T-helper 9 cell (primary cell): ENCODE measurements around the gene VAX1.

Source experiments
- DNase-seq: peaks from one replicate; pipeline ENCODE4 v3.0.0-alpha.2; 2020

Gene VAX1

GRCh38 chr10:117163954-117164548, 26.0 kb upstream of the VAX1 start:
- DNase-seq = no peak

- DNase-seq = no peak
Observed at GRCh38 chr10:117163061-117163953, 25.2 kb upstream of the VAX1 start.

GRCh38 chr10:117162093-117163060, 24.3 kb upstream of the VAX1 start:
- DNase-seq = no peak

- DNase-seq = no peak
Observed at GRCh38 chr10:117161386-117162033, 23.4 kb upstream of the VAX1 start.

GRCh38 chr10:117160567-117160966, 22.5 kb upstream of the VAX1 start:
- no peak for DNase-seq

GRCh38 chr10:117159390-117159789, 21.3 kb upstream of the VAX1 start:
- DNase-seq = no peak

- no peak for DNase-seq
Observed at GRCh38 chr10:117158297-117158696, 20.2 kb upstream of the VAX1 start.

- no peak for DNase-seq
Observed at GRCh38 chr10:117152668-117153067, 14.6 kb upstream of the VAX1 start.

GRCh38 chr10:117148284-117148683, 10.2 kb upstream of the VAX1 start:
- no peak for DNase-seq

- DNase-seq = no peak
Observed at GRCh38 chr10:117145019-117145418, 6.9 kb upstream of the VAX1 start.

GRCh38 chr10:117143103-117143823, 5.2 kb upstream of the VAX1 start:
- DNase-seq = no peak

- no peak for DNase-seq
Observed at GRCh38 chr10:117140525-117140902, 2.4 kb upstream of the VAX1 start.

- no peak for DNase-seq
Observed at GRCh38 chr10:117139581-117140524, 1.8 kb upstream of the VAX1 start.

GRCh38 chr10:117138838-117139580, 939 bp upstream of the VAX1 start:
- no peak for DNase-seq

GRCh38 chr10:117137031-117137910, 799 bp downstream of the VAX1 start:
- no peak for DNase-seq

GRCh38 chr10:117136391-117136975, 1.6 kb downstream of the VAX1 start:
- DNase-seq = no peak

- DNase-seq = no peak
Observed at GRCh38 chr10:117135480-117136140, 2.5 kb downstream of the VAX1 start.

GRCh38 chr10:117135026-117135372, 3.1 kb downstream of the VAX1 start:
- no peak for DNase-seq
